GM12873 (cell line): ENCODE results near the gene CCDC39.

Experiments
- TF ChIP-seq, protein P1 (sequence below): IDR thresholded peaks from 2 replicates; pipeline ENCODE4 v1.5.1; 2012; ENCODE audit warnings: low read depth, mild to moderate bottlenecking, moderate library complexity, low read length, control low read depth; ENCODE audit not compliant: insufficient read depth; ENCODE audit errors: missing control alignments

Gene CCDC39

DNA sequence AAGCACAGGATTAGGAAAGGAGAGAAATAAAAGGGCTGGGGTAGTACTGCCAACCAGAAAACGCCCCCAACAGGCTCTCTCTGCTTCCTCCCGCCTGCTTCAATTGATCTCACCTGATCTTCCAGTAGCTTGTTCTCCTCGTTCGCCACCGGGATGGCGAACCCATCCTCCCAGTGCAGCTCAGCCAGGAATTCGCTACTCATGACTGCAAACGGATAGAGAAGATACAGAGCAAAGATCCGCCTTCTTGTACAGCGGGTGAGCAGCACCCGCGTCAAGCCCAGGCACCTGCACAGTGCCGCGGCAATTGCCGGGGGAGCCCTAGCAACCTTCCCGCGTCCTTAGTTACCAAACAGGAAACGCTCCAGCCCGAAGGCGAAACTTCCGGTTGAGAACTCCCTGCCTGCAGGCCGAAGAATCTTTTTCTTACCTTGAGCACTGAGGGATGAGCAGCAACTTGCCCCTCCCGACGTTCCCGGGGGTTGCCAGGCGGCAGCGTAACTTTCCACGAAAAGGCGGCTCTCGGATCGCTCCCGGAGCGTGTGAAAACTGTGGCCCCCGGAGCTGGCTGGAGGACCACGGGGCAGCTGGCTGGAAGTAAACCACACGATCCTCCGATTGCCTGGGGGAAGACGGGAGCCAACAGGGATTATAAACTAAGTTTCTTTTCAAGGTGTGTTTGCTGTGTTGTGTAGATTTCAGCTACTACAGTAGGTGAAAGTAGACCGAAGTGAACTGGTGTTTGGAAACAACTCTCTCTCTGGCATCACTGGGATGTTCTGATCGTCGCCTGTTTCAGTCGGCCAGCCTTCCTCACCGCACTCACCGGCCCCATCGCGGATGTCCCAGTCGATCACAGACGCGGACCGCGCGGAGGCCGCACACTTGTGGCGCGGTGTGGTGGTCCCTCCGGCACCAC, at the start of gene CCDC39:
Gene CCDC39 (minus strand): TSS at position 312 of the 919 bp plus-strand sequence. CDS start 109 bp downstream, at position 203.
- TF ChIP-seq, protein P1, sequence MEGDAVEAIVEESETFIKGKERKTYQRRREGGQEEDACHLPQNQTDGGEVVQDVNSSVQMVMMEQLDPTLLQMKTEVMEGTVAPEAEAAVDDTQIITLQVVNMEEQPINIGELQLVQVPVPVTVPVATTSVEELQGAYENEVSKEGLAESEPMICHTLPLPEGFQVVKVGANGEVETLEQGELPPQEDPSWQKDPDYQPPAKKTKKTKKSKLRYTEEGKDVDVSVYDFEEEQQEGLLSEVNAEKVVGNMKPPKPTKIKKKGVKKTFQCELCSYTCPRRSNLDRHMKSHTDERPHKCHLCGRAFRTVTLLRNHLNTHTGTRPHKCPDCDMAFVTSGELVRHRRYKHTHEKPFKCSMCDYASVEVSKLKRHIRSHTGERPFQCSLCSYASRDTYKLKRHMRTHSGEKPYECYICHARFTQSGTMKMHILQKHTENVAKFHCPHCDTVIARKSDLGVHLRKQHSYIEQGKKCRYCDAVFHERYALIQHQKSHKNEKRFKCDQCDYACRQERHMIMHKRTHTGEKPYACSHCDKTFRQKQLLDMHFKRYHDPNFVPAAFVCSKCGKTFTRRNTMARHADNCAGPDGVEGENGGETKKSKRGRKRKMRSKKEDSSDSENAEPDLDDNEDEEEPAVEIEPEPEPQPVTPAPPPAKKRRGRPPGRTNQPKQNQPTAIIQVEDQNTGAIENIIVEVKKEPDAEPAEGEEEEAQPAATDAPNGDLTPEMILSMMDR: peak; percentile 1

DNA sequence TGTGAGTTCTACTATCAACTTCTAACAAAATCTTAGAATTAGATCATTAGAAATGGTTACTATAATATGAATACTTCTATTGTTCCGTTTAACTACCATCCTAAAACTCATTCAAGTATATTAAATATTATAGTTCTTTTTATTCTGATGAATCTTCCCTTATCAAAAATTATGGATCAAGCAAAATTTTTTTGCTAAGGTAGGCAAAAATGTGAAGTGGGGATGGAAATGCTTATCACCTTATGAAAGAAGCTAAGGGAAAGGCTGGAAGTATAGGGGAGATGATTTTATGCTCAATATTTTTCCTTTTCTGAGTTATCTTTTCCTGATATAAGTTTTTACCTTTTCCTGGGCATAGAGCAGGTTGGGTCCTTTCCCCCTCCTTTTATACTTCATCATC, 40.7 kb upstream of the CCDC39 start:
- TF ChIP-seq, protein P1: no peak

- TF ChIP-seq, protein P1: no peak
Observed at GRCh38 chr3:180707896-180708295, 28.6 kb upstream of the CCDC39 start.

GRCh38 chr3:180705619-180706018, 26.3 kb upstream of the CCDC39 start:
- TF ChIP-seq, protein P1: no peak

- TF ChIP-seq, protein P1: no peak
Observed at GRCh38 chr3:180704532-180704931, 25.2 kb upstream of the CCDC39 start.

DNA sequence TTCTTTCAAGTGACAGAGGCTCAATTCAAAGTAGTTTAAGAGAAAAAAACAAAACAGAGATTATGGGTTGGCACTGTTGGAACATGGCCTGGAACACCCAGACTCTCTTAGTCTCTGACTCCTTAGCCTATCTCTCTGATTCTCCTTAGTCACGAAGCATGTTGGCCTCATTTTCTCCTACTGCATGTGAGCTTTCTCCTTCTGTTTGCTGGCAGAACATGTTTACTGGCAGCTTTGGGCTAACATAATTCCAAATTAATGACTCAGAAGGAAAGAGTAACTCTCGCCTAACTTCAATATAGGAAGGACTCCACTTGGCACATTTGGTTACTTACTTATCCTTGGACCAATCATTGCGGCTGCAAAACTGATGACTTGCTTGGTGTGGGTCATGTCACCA, 21.7 kb upstream of the CCDC39 start:
- TF ChIP-seq, protein P1: no peak

GRCh38 chr3:180698760-180699270, 19.5 kb upstream of the CCDC39 start:
- TF ChIP-seq, protein P1: no peak
